Measurements from ENCODE around the gene CFAP20DC.

DNA sequence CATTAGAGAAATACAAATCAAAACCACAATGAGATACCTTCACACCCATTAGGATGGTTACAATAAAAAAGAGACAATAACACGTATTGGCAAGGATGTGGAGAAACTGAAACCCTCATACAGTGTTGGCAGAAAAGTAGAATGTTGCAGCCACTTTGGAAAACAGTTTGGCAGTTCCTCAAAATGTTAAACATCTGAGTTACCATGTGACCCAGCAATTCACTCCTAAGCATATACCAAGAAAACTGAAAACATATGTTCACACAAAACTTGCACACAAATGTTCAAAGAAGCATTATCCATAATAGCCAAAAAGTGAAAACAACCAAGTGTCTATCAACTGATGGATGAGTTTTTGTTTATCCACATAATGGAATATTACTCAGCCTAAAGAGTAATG, 216.3 kb downstream of the CFAP20DC start:
- TF ChIP-seq, protein P1, sequence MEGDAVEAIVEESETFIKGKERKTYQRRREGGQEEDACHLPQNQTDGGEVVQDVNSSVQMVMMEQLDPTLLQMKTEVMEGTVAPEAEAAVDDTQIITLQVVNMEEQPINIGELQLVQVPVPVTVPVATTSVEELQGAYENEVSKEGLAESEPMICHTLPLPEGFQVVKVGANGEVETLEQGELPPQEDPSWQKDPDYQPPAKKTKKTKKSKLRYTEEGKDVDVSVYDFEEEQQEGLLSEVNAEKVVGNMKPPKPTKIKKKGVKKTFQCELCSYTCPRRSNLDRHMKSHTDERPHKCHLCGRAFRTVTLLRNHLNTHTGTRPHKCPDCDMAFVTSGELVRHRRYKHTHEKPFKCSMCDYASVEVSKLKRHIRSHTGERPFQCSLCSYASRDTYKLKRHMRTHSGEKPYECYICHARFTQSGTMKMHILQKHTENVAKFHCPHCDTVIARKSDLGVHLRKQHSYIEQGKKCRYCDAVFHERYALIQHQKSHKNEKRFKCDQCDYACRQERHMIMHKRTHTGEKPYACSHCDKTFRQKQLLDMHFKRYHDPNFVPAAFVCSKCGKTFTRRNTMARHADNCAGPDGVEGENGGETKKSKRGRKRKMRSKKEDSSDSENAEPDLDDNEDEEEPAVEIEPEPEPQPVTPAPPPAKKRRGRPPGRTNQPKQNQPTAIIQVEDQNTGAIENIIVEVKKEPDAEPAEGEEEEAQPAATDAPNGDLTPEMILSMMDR (conservative IDR thresholded peaks at IDR 0.05; ENCODE audit: low read length), result no peak
- no peak for TF ChIP-seq EZH2phosphoT487 (IDR thresholded peaks at IDR 0.05; ENCODE audit: borderline replicate concordance, low read depth, low read length)
